ENCODE data around the gene LMAN1L. TPM values are rescaled to one million over a fixed set of nuclear protein-coding genes. Genes with fewer than 3 reads are reported as not detected.

The LMAN1L gene
- total and polyA plus RNA-seq, 2 donors: 0.41 TPM; not detected in 1

DNA sequence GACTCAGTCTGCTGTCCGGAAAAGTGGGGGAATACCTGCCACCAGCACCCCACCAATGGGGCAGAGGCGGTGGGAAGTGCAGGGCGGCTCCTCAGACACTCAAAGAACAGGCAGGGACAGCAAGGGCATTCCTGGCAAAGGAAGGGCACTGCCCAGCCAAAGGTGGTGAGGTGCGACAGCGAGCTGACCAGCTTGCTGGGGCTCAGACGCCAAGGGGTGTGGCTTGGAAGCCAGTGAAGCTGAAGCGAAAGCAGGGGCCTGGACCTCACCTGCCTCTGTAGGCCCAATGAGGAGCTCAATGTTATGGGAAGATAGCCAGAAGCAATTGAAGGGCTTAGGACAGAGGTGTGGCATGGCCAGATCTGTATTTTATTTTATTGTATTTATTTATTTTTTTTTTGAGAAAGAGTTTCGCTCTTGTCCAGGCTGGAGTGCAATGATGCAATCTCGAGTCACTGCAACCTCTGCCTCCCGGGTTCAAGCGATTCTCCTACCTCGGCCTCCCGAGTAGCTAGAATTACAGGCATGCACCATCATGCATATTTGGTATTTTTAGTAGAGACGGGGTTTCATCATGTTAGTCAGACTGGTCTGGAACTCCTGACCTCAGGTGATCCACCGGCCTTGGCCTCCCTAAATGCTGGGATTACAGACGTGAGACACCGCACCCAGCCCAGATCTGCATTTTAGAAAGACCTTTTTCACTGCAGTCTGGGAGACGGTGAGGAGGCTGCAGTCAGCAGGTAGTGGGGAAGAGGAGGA lies 4.4 kb upstream of the LMAN1L start:
- H3K9me3 ChIP-seq (ENCODE audit: control insufficient read depth in 2 of 2, insufficient read depth in 1 of 2, low read length in 1 of 2): no peaks in the 10 kb centered on the region
- no peak for DNase-seq (ENCODE audit: low read depth in 6 of 9, low spot score in 9 of 9)
- no peak overlapping the region for H3K4me3 ChIP-seq (ENCODE audit: low read length in 2 of 2)
- no peak overlapping the region for H3K27ac ChIP-seq (ENCODE audit: low read depth in 1 of 2, low read length in 1 of 2)
- no peaks in the 10 kb centered on the region for H3K4me1 ChIP-seq (ENCODE audit: control insufficient read depth in 2 of 2, insufficient read depth in 2 of 2, low read length in 2 of 2)
- peaks cover 11 to 19% of the 10 kb centered on the region in 2 donors for H3K36me3 ChIP-seq (ENCODE audit: control insufficient read depth in 2 of 2, insufficient read depth in 2 of 2, low read length in 1 of 2)
- 90% methylated on average over 18 of the region's 18 CpGs for WGBS
- no peaks in the 10 kb centered on the region for H3K27me3 ChIP-seq (ENCODE audit: control insufficient read depth in 2 of 2, insufficient read depth in 1 of 2, low read length in 1 of 2)

DNA sequence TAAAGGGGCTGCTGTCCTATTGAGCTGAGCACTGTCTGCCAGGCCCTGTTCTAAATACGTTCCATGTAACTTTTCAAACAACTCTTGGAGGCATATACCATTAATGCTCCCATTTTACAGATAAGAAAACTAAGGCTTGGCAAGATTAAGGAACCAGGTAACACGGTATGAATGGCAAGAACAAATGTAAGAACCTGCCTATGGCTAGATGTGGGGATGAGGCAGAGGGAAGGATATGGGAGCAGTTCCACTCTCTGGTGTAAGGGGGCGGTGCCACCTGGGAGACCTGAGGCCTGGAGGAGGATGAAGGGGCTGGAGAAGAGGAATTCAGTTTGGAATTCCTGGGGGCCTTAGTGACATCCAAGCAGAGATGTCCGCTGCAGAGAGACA lies 3.8 kb upstream of the LMAN1L start:
- H3K27ac ChIP-seq (ENCODE audit: low read depth in 1 of 2, low read length in 1 of 2): no peak overlapping the region
- no peaks in the 10 kb centered on the region for H3K9me3 ChIP-seq (ENCODE audit: control insufficient read depth in 2 of 2, insufficient read depth in 1 of 2, low read length in 1 of 2)
- H3K4me1 ChIP-seq (ENCODE audit: control insufficient read depth in 2 of 2, insufficient read depth in 2 of 2, low read length in 2 of 2): no peaks in the 10 kb centered on the region
- peaks cover 5 to 13% of the 10 kb centered on the region in 2 donors for H3K36me3 ChIP-seq (ENCODE audit: control insufficient read depth in 2 of 2, insufficient read depth in 2 of 2, low read length in 1 of 2)
- no peak overlapping the region for H3K4me3 ChIP-seq (ENCODE audit: low read length in 2 of 2)
- WGBS: 84% methylated on average over 4 of the region's 4 CpGs
- no peak for DNase-seq (ENCODE audit: low read depth in 6 of 9, low spot score in 9 of 9)
- no peaks in the 10 kb centered on the region for H3K27me3 ChIP-seq (ENCODE audit: control insufficient read depth in 2 of 2, insufficient read depth in 1 of 2, low read length in 1 of 2)

DNA sequence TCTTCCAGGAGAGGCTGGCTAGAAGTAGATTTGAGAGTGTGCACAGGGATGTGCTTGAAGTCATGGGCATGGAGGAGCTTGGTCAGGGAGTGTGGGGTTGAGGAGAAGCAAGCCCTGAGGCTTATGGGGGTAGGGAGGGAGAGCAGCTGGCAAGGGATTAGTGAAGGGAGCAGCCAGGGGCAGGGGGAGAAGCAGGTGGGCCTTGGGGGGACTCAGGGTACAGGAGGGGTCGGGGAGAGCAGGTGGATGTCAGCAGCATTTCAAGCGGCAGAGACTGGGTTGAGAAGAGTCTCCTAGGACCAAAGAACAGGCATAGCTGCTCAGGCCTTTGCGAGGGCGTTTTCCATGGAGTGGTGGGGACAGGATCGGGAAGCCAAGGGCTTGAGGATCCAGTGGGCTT lies 3.4 kb upstream of the LMAN1L start:
- Histone ChIP-seq H3K4me1 (ENCODE audit: control insufficient read depth in 2 of 2, insufficient read depth in 2 of 2, low read length in 2 of 2) (no peaks in the 10 kb centered on the region), H3K36me3 (ENCODE audit: control insufficient read depth in 2 of 2, insufficient read depth in 2 of 2, low read length in 1 of 2) (peaks cover 1 to 9% of the 10 kb centered on the region in 2 donors), H3K27ac (ENCODE audit: low read depth in 1 of 2, low read length in 1 of 2) (no peak overlapping the region), H3K27me3 (ENCODE audit: control insufficient read depth in 2 of 2, insufficient read depth in 1 of 2, low read length in 1 of 2) (no peaks in the 10 kb centered on the region), H3K4me3 (ENCODE audit: low read length in 2 of 2) (no peak overlapping the region), H3K9me3 (ENCODE audit: control insufficient read depth in 2 of 2, insufficient read depth in 1 of 2, low read length in 1 of 2) (no peaks in the 10 kb centered on the region)
- WGBS: 93% methylated on average over 5 of the region's 5 CpGs
- DNase-seq (ENCODE audit: low read depth in 6 of 9, low spot score in 9 of 9): no peak

DNA sequence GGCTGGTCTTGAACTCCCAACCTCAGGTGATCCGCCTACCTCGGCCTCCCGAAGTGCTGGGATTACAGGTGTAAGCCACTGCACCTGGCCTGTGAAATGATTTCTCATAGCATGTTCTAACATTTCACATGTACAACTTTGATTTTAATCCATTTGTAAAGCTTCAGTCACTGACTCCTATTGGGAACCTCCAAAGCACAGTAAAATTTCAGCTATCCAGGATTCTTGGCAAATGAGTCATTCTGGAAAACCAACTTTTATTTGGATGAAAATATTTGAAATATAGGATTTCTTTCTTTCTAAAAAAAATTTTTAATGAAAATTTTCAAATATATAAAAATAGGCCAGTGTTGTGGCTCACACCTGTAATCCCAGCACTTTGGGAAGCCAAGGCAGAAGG lies 2.7 kb upstream of the LMAN1L start:
- Histone ChIP-seq H3K27me3 (ENCODE audit: control insufficient read depth in 2 of 2, insufficient read depth in 1 of 2, low read length in 1 of 2) (no peaks in the 10 kb centered on the region), H3K27ac (ENCODE audit: low read depth in 1 of 2, low read length in 1 of 2) (no peak overlapping the region), H3K4me1 (ENCODE audit: control insufficient read depth in 2 of 2, insufficient read depth in 2 of 2, low read length in 2 of 2) (no peaks in the 10 kb centered on the region), H3K36me3 (ENCODE audit: control insufficient read depth in 2 of 2, insufficient read depth in 2 of 2, low read length in 1 of 2) (peaks cover 0 to 2% of the 10 kb centered on the region in 2 donors), H3K4me3 (ENCODE audit: low read length in 2 of 2) (no peak overlapping the region), H3K9me3 (ENCODE audit: control insufficient read depth in 2 of 2, insufficient read depth in 1 of 2, low read length in 1 of 2) (no peaks in the 10 kb centered on the region)
- 98% methylated on average over 3 of the region's 3 CpGs for WGBS
- DNase-seq (ENCODE audit: low read depth in 6 of 9, low spot score in 9 of 9): no peak

DNA sequence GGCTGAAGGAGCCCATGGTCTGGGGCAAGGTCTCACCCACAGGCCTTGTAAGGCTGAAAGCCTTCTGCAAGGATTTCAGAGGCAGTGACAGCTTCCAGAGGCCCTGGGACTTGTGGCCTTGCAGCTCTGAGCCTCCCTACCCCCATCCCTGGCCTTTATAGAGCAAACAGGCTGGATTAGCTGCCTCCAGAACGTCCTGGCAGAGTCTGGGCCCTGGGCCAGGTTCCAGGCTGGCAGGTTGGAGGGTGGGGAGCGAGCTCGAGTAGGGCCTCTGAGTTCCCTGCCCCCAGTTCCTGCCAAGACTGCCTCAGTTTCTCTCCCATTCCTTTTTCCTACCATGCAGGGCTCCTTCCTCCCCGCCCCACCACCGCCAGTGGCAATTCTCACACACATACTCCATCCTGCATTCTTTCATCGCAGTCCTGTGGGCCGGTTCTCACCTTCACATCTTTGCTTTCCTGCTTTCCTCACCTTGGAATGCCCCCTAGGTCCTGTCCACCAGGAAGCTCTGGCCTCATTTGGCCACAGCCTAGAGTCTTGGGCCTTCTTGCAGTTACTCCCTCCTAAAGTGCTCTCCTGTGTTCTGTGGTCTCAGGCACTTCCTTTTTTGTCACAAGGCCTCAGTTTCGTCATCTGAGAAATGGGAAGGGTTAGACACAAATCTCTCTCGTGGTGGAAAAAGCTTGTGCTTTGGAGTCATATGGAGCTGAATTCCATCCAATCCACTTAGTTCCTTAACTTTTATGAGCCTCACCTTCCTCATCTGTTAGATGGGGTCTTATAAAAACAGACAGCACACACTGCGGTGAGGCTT lies 2.7 kb downstream of the LMAN1L start:
- H3K36me3 ChIP-seq (ENCODE audit: control insufficient read depth in 2 of 2, insufficient read depth in 2 of 2, low read length in 1 of 2): no peaks in the 10 kb centered on the region
- whole genome bisulfite sequencing: 91% methylated on average over 10 of the region's 10 CpGs
- no peaks in the 10 kb centered on the region for H3K9me3 ChIP-seq (ENCODE audit: control insufficient read depth in 2 of 2, insufficient read depth in 1 of 2, low read length in 1 of 2)
- H3K4me1 ChIP-seq (ENCODE audit: control insufficient read depth in 2 of 2, insufficient read depth in 2 of 2, low read length in 2 of 2): no peaks in the 10 kb centered on the region
- no peak for DNase-seq (ENCODE audit: low read depth in 6 of 9, low spot score in 9 of 9)
- H3K4me3 ChIP-seq (ENCODE audit: low read length in 2 of 2): no peak overlapping the region
- H3K27me3 ChIP-seq (ENCODE audit: control insufficient read depth in 2 of 2, insufficient read depth in 1 of 2, low read length in 1 of 2): peaks cover 0 to 18% of the 10 kb centered on the region in 2 donors
- H3K27ac ChIP-seq (ENCODE audit: low read depth in 1 of 2, low read length in 1 of 2): no peak overlapping the region

DNA sequence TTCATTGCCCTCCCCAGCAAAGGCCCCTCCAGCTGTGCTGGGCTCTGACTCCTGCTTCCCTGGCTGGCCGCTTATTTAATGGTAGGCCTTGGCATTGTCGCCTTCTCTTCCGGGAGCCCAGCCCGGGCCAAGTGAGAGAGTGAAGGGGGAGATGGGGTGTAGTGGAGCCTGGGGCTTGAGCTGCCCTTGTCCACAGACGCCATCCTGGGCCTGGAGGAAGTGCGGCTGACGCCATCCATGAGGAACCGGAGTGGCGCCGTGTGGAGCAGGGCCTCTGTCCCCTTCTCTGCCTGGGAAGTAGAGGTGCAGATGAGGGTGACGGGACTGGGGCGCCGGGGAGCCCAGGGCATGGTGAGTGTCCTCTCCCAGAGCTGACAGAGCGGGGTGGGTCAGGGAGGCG lies 3.3 kb downstream of the LMAN1L start:
- 97% methylated on average over 15 of the region's 15 CpGs for WGBS
- DNase-seq (ENCODE audit: low read depth in 6 of 9, low spot score in 9 of 9): no peak
- Histone ChIP-seq H3K36me3 (ENCODE audit: control insufficient read depth in 2 of 2, insufficient read depth in 2 of 2, low read length in 1 of 2) (no peaks in the 10 kb centered on the region), H3K4me3 (ENCODE audit: low read length in 2 of 2) (no peak overlapping the region), H3K9me3 (ENCODE audit: control insufficient read depth in 2 of 2, insufficient read depth in 1 of 2, low read length in 1 of 2) (no peaks in the 10 kb centered on the region), H3K27ac (ENCODE audit: low read depth in 1 of 2, low read length in 1 of 2) (no peak overlapping the region), H3K4me1 (ENCODE audit: control insufficient read depth in 2 of 2, insufficient read depth in 2 of 2, low read length in 2 of 2) (no peaks in the 10 kb centered on the region), H3K27me3 (ENCODE audit: control insufficient read depth in 2 of 2, insufficient read depth in 1 of 2, low read length in 1 of 2) (peaks cover 0 to 22% of the 10 kb centered on the region in 2 donors)

DNA sequence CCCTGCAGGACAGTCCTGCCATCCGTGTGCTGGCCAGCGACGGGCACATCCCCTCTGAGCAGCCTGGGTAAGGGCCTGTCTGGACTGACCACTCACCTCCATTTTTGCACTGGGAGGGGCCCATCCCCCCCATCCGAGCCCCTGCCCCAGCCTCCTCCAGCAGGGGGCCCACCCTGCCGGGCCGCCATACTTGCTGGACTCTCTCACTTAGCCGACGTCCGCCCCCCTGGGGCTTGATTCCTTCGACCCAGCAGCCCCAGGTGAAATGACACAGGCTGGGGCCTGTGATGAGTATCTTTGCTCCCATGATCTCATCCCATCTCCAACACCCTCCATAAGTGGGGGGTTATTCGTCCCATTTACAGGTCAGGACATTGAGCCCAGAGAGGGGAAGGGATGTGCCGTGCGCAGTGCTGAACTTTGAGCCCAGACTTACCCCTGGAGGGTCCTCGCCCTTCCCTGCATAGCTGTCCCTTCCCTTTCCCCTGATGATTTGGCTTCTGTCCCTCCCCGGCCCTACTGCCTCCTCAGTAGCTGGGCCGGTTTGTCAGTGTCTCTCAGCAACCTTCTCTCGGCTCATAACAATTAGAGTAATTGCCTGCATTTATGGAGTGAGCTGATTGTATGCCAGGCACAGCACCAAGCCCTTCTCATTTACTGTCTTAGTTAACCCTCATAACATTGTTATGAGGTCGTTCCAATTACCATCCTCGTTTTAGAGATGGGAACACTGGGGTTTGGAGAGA lies 4.2 kb downstream of the LMAN1L start:
- H3K27me3 ChIP-seq (ENCODE audit: control insufficient read depth in 2 of 2, insufficient read depth in 1 of 2, low read length in 1 of 2): peaks cover 0 to 23% of the 10 kb centered on the region in 2 donors
- no peaks in the 10 kb centered on the region for H3K9me3 ChIP-seq (ENCODE audit: control insufficient read depth in 2 of 2, insufficient read depth in 1 of 2, low read length in 1 of 2)
- 91% methylated on average over 19 of the region's 19 CpGs for WGBS
- H3K36me3 ChIP-seq (ENCODE audit: control insufficient read depth in 2 of 2, insufficient read depth in 2 of 2, low read length in 1 of 2): no peaks in the 10 kb centered on the region
- DNase-seq (ENCODE audit: low read depth in 6 of 9, low spot score in 9 of 9): no peak
- H3K4me1 ChIP-seq (ENCODE audit: control insufficient read depth in 2 of 2, insufficient read depth in 2 of 2, low read length in 2 of 2): no peaks in the 10 kb centered on the region
- H3K27ac ChIP-seq (ENCODE audit: low read depth in 1 of 2, low read length in 1 of 2): no peak overlapping the region
- no peak overlapping the region for H3K4me3 ChIP-seq (ENCODE audit: low read length in 2 of 2)

DNA sequence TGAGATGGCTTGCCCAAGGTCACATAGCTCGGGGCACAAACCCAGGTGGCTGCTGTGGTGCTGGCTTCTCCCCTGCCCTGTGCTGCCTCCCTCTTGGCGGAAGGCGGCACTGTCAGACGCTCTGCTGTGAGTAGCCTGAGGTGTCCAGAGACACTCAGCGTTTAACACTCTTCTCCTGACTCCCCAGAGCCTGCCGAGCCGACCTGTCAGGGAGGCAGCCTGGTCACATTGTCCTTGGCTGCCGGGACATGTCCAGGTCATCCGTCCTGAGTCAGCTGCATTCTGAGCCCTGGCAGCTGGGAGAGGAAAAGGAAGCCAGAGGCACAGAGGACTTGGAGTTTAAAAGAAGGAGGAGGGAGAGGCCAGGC lies 4.7 kb downstream of the LMAN1L start:
- WGBS: 69% methylated on average over 9 of the region's 9 CpGs
- H3K36me3 ChIP-seq (ENCODE audit: control insufficient read depth in 2 of 2, insufficient read depth in 2 of 2, low read length in 1 of 2): no peaks in the 10 kb centered on the region
- no peaks in the 10 kb centered on the region for H3K9me3 ChIP-seq (ENCODE audit: control insufficient read depth in 2 of 2, insufficient read depth in 1 of 2, low read length in 1 of 2)
- H3K4me1 ChIP-seq (ENCODE audit: control insufficient read depth in 2 of 2, insufficient read depth in 2 of 2, low read length in 2 of 2): no peaks in the 10 kb centered on the region
- H3K27ac ChIP-seq (ENCODE audit: low read depth in 1 of 2, low read length in 1 of 2): no peak overlapping the region
- H3K4me3 ChIP-seq (ENCODE audit: low read length in 2 of 2): no peak overlapping the region
- H3K27me3 ChIP-seq (ENCODE audit: control insufficient read depth in 2 of 2, insufficient read depth in 1 of 2, low read length in 1 of 2): peaks cover 0 to 23% of the 10 kb centered on the region in 2 donors
- DNase-seq (ENCODE audit: low read depth in 6 of 9, low spot score in 9 of 9): no peak

DNA sequence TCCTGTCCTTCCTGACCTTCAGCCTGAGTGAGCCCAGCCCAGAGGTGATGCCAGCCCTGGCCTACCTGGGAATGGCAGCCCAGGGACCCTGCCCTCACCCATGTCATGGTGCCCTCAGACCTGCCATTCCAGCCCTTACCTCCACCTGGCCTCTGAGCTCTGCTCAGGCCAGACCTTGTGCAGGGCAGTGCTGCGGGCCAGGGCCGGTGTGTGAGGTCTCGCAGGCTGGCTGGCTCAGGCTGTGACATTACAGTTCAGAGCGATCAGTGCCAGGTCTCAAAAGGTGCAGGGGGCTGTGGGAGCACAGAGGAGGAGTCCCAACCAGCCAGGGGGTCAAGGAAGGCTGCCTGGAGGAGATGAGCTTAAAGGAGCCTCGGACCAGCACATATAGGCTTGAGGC lies 7.4 kb downstream of the LMAN1L start:
- H3K4me3 ChIP-seq (ENCODE audit: low read length in 2 of 2): no peak overlapping the region
- no peak overlapping the region for H3K27ac ChIP-seq (ENCODE audit: low read depth in 1 of 2, low read length in 1 of 2)
- no peaks in the 10 kb centered on the region for H3K4me1 ChIP-seq (ENCODE audit: control insufficient read depth in 2 of 2, insufficient read depth in 2 of 2, low read length in 2 of 2)
- H3K27me3 ChIP-seq (ENCODE audit: control insufficient read depth in 2 of 2, insufficient read depth in 1 of 2, low read length in 1 of 2): peaks cover 4 to 40% of the 10 kb centered on the region in 2 donors
- 95% methylated on average over 5 of the region's 5 CpGs for WGBS
- no peaks in the 10 kb centered on the region for H3K36me3 ChIP-seq (ENCODE audit: control insufficient read depth in 2 of 2, insufficient read depth in 2 of 2, low read length in 1 of 2)
- DNase-seq (ENCODE audit: low read depth in 6 of 9, low spot score in 9 of 9): no peak
- no peaks in the 10 kb centered on the region for H3K9me3 ChIP-seq (ENCODE audit: control insufficient read depth in 2 of 2, insufficient read depth in 1 of 2, low read length in 1 of 2)

Data from thymus (tissue), 11 donors.